ENCODE results near the gene PCLO. TPM values are rescaled to one million over a fixed set of nuclear protein-coding genes. Genes with fewer than 3 reads are reported as not detected.

Gene PCLO
- total and polyA plus RNA-seq, 2 of the 8 experiments (the other 6 are each of a cell fraction or from before 2014, with no cell fraction given) = 1.5 to 3.2 TPM

GRCh38 chr7:82755705-82756551 lies 406.8 kb downstream of the PCLO start:
- Histone ChIP-seq H3K56ac (replicated peaks; ENCODE audit: insufficient read length, low read depth, low read length) (no peak overlapping the region), H2BK20ac (ENCODE audit: low read length) (no peak overlapping the region), H4K20me1 (replicated peaks in 1 of 2; ENCODE audit: control insufficient read depth in 1 of 2, insufficient read depth in 2 of 2, low read length in 2 of 2) (no peaks in the 10 kb centered on the region), H3K9ac (replicated peaks in 1 of 4; ENCODE audit: extremely low read depth in 1 of 4, low read depth in 3 of 4, low read length in 3 of 4) (no peak overlapping the region), H3K4me3 (ENCODE audit: extremely low read depth in 1 of 4, insufficient read depth in 2 of 4, low read depth in 3 of 4, low read length in 4 of 4) (no peak overlapping the region), H4K8ac (ENCODE audit: extremely low read depth, insufficient read depth, low read length) (no peak overlapping the region), H3K9me3 (ENCODE audit: insufficient read depth in 2 of 2, low read depth in 1 of 2, low read length in 1 of 2) (no peaks in the 10 kb centered on the region), H4K91ac (replicated peaks; ENCODE audit: insufficient read length, low read length) (no peak overlapping the region), H3K4ac (replicated peaks; ENCODE audit: insufficient read length, low read depth, low read length) (no peak overlapping the region), H3K4me1 (replicated peaks in 1 of 4; ENCODE audit: control insufficient read depth in 3 of 4, insufficient read depth in 4 of 4, low read length in 3 of 4) (peaks cover 0 to 9% (median 3%) of the 10 kb centered on the region in 4 experiments; a peak in 4 of 7 replicates), H2AFZ (ENCODE audit: low read length) (no peak overlapping the region), H3K14ac (ENCODE audit: insufficient read length) (no peak overlapping the region), H2BK12ac (ENCODE audit: low read depth, low read length) (no peak overlapping the region), H2BK15ac (ENCODE audit: low read length) (no peak overlapping the region), H3K27me3 (replicated peaks in 1 of 4; ENCODE audit: control insufficient read depth in 3 of 4, extremely low read depth in 1 of 4, insufficient read depth in 3 of 4, low read length in 3 of 4) (no peaks in the 10 kb centered on the region), H2BK5ac (ENCODE audit: low read depth, low read length) (no peak overlapping the region), H3K4me2 (ENCODE audit: insufficient read depth in 1 of 2, low read depth in 2 of 2, low read length in 2 of 2) (no peak overlapping the region), H3K79me2 (ENCODE audit: control insufficient read depth in 1 of 2, insufficient read depth in 2 of 2, low read length in 2 of 2) (no peaks in the 10 kb centered on the region), H4K5ac (ENCODE audit: insufficient read length, low read depth, low read length) (no peak overlapping the region), H3K23ac (ENCODE audit: insufficient read length) (no peak overlapping the region), H3K23me2 (ENCODE audit: low read depth, low read length) (no peaks in the 10 kb centered on the region; the same call in 1 of the 2 replicates), H3K36me3 (ENCODE audit: control insufficient read depth in 2 of 4, insufficient read depth in 4 of 4, low read length in 3 of 4) (no peaks in the 10 kb centered on the region), H3K27ac (ENCODE audit: low read depth, low read length) (no peak overlapping the region), H2BK120ac (replicated peaks; ENCODE audit: low read depth, low read length) (no peak overlapping the region), H3K79me1 (ENCODE audit: low read depth, low read length) (no peaks in the 10 kb centered on the region), H3K18ac (ENCODE audit: extremely low read depth, low read length) (no peak overlapping the region), H2AK5ac (ENCODE audit: low read depth, low read length) (no peak overlapping the region)
- CTCF ChIA-PET (ENCODE audit: partially characterized antibody) = interaction anchor here (0.7 to 1.1 kb wide), 4 partner anchors 16 to 877 kb away, joined by 3 read pairs; no protein-coding TSS in a partner anchor
- DNase-seq (ENCODE audit: low read depth in 1 of 2, low spot score in 2 of 2) = no peak
- POLR2A ChIA-PET (ENCODE audit: partially characterized antibody) = no interaction called here
- 85% methylated on average over 5 of the region's 5 CpGs; no CpG with 5 or more reads in 1 of the 2 experiments for WGBS, 2 experiments (ENCODE audit: extremely low coverage in 1 of 2, insufficient coverage in 1 of 2, insufficient read length in 1 of 2, insufficient replicate concordance in 2 of 2, low coverage in 1 of 2, low lambda C conversion rate in 2 of 2, missing lambda C conversion rate in 1 of 2)
- no peak for FAIRE-seq
- no peak for TF ChIP-seq SIRT6 (IDR thresholded peaks at IDR 0.05; ENCODE audit: low read length)
- TF ChIP-seq SUZ12 (IDR thresholded peaks at IDR 0.05; ENCODE audit: low read length) = no peak
- TF ChIP-seq MAFK (IDR thresholded peaks at IDR 0.05; ENCODE audit: low read depth, low read length) = no peak
- no peak for TF ChIP-seq GTF2F1 (IDR thresholded peaks at IDR 0.05; ENCODE audit: borderline replicate concordance, low read depth, low read length)
- no peak for TF ChIP-seq TAF7 (optimal IDR thresholded peaks at IDR 0.05; ENCODE audit: borderline replicate concordance, low read depth, low read length)
- no peak for TF ChIP-seq POU5F1 (IDR thresholded peaks at IDR 0.05; ENCODE audit: low read depth, low read length)
- TF ChIP-seq CTCF (IDR thresholded peaks at IDR 0.05; ENCODE audit: control extremely low read depth in 1 of 3, insufficient read depth in 1 of 3, low read depth in 1 of 3, low read length in 3 of 3) = no peak
- TF ChIP-seq CTBP2 (IDR thresholded peaks at IDR 0.05; ENCODE audit: borderline replicate concordance, insufficient read depth, insufficient read length, low read length) = no peak
- no peak for TF ChIP-seq EGR1 (IDR thresholded peaks at IDR 0.05; ENCODE audit: borderline replicate concordance, low read depth, low read length)
- no peak for TF ChIP-seq CBX8 (IDR thresholded peaks at IDR 0.05; ENCODE audit: borderline replicate concordance, low read depth, low read length)
